Endothelial cell of umbilical vein (primary cell): ENCODE measurements around the gene PSMA3. TPM values are rescaled to one million over a fixed set of nuclear protein-coding genes. Genes with fewer than 3 reads are reported as not detected.

ENCODE experiments used
- BruUV-seq: library from RNA; stranded (reverse); fragments of 400-500 nt; replicated peaks from 2 replicates; lab custom pipeline; 2021; lab: Mats Ljungman, UMichigan
- CTCF ChIA-PET: fragments of 300-600, 350-600 bp; sonication (Branson Sonifier 250); formaldehyde crosslinking; loops from one replicate; lab custom pipeline; 2021; ENCODE audit warnings: antibody characterized with exemption, inconsistent platforms; lab: Charles Lee
- POLR2A ChIA-PET: fragments of 300-600, 350-600 bp; sonication (Branson Sonifier 250); formaldehyde crosslinking; loops from one replicate; lab custom pipeline; 2021; ENCODE audit warnings: antibody characterized with exemption, inconsistent platforms; lab: Charles Lee
- DNase-seq: peaks from one replicate; pipeline ENCODE4 v3.0.0-alpha.2; 2011; ENCODE audit warnings: low read depth, low spot score
- FAIRE-seq: peaks from 2 replicates; lab custom pipeline; 2011; peaks lifted over from hg19 to GRCh38; lab: Jason Lieb, UNC
- H2AFZ ChIP-seq: 2 replicates; pipeline ENCODE4 v1.6.0; 2012; ENCODE audit warnings: low read depth, low read length, control low read depth, inconsistent platforms
- H3K27ac ChIP-seq: 2 replicates; pipeline ENCODE4 v1.5.1; 2011; ENCODE audit warnings: low read depth, mild to moderate bottlenecking, control low read depth, low read length, moderate library complexity; ENCODE audit not compliant: insufficient read depth
- H3K27me3 ChIP-seq, 2 experiments: 2 replicates each; pipeline versions ENCODE4 v1.6.0 to v1.6.1; 2011; ENCODE audit warnings: low read length in 2 of 2, mixed read lengths in 1 of 2; ENCODE audit not compliant: control insufficient read depth in 2 of 2, insufficient read depth in 2 of 2
- H3K36me3 ChIP-seq, 2 experiments: 2 replicates in 1 of 2; 3 replicates in 1 of 2; pipeline ENCODE4 v1.5.1; 2011; ENCODE audit warnings: low read length in 2 of 2, mild to moderate bottlenecking in 1 of 2, moderate library complexity in 1 of 2; ENCODE audit not compliant: control insufficient read depth in 2 of 2, insufficient read depth in 2 of 2; ENCODE audit errors: extremely low read depth in 1 of 2
- H3K4me1 ChIP-seq: 3 replicates; pipeline ENCODE4 v1.5.1; 2011; ENCODE audit warnings: mild to moderate bottlenecking, low read length; ENCODE audit not compliant: control insufficient read depth, insufficient read depth; ENCODE audit errors: extremely low read depth
- H3K4me2 ChIP-seq: 2 replicates; pipeline ENCODE4 v1.6.1; 2011; ENCODE audit warnings: low read length, control low read depth, mixed read lengths; ENCODE audit not compliant: insufficient read depth
- H3K4me3 ChIP-seq, 3 experiments: fragments of 200-600 bp in 1 of 3; sonication (generic), shearing (Covaris generic) in 1 of 3; replicated peaks in 1 of 3; 2 replicates each; pipeline ENCODE4 v1.5.1; 2011 to 2016; ENCODE audit warnings: control low read depth in 3 of 3, low read length in 3 of 3, mild to moderate bottlenecking in 2 of 3, inconsistent platforms in 1 of 3, low read depth in 1 of 3, moderate library complexity in 1 of 3; ENCODE audit not compliant: insufficient read depth in 1 of 3
- H3K79me2 ChIP-seq: 2 replicates; pipeline ENCODE4 v1.6.0; 2012; ENCODE audit warnings: low read length, inconsistent platforms; ENCODE audit not compliant: control insufficient read depth, insufficient read depth
- H3K9ac ChIP-seq: replicated peaks from 2 replicates; pipeline ENCODE3; 2011; ENCODE audit warnings: low read length, control low read depth; ENCODE audit not compliant: insufficient read depth; ENCODE audit errors: extremely low read depth
- H3K9me1 ChIP-seq: replicated peaks from 3 replicates; pipeline ENCODE4 v1.6.0; 2011; ENCODE audit warnings: mild to moderate bottlenecking, low read length; ENCODE audit not compliant: control insufficient read depth, insufficient read depth; ENCODE audit errors: extremely low read depth
- H3K9me3 ChIP-seq: replicated peaks from 2 replicates; pipeline ENCODE4 v1.5.1; 2012; ENCODE audit warnings: low read length, inconsistent platforms; ENCODE audit not compliant: control insufficient read depth, insufficient read depth
- H4K20me1 ChIP-seq: replicated peaks from 2 replicates; pipeline ENCODE3; 2011; ENCODE audit warnings: mild to moderate bottlenecking, low read length; ENCODE audit not compliant: control insufficient read depth, insufficient read depth; ENCODE audit errors: extremely low read depth
- CTCF ChIP-seq, 2 donors: IDR thresholded peaks; 1 replicate in 1 of 2; 2 replicates in 1 of 2; pipeline ENCODE4 v1.5.1; 2011; ENCODE audit warnings: low read length in 2 of 2, mild to moderate bottlenecking in 2 of 2, moderate library complexity in 2 of 2, control low read depth in 1 of 2, inconsistent platforms in 1 of 2, low read depth in 1 of 2; ENCODE audit not compliant: insufficient read depth in 1 of 2; ENCODE audit errors: extremely low read depth in 1 of 2
- EZH2 ChIP-seq: IDR thresholded peaks from 2 replicates; pipeline ENCODE4 v1.6.1; 2012; ENCODE audit warnings: borderline replicate concordance, low read depth, mild to moderate bottlenecking, moderate library complexity, low read length, inconsistent platforms; ENCODE audit not compliant: severe bottlenecking
- FOS ChIP-seq: IDR thresholded peaks from 2 replicates; pipeline ENCODE4 v1.6.1; 2011; ENCODE audit warnings: mild to moderate bottlenecking, low read length, moderate library complexity, borderline replicate concordance; ENCODE audit not compliant: insufficient read depth
- GATA2 ChIP-seq: IDR thresholded peaks from 2 replicates; pipeline ENCODE4 v1.7.0; 2011; ENCODE audit warnings: low read depth, mild to moderate bottlenecking, moderate library complexity, mixed read lengths, low read length; ENCODE audit not compliant: insufficient read length, insufficient read depth
- JUN ChIP-seq: IDR thresholded peaks from 2 replicates; pipeline ENCODE4 v1.6.1; 2011; ENCODE audit warnings: borderline replicate concordance, low read depth; ENCODE audit not compliant: insufficient read length, insufficient read depth
- MAX ChIP-seq: IDR thresholded peaks from 2 replicates; pipeline ENCODE4 v1.6.1; 2011; ENCODE audit not compliant: insufficient read depth, insufficient read length
- MYC ChIP-seq: IDR thresholded peaks from one replicate; pipeline ENCODE4 v1.6.1; 2011; ENCODE audit warnings: mild to moderate bottlenecking, low read depth, low read length
- POLR2A ChIP-seq: IDR thresholded peaks from 2 replicates; pipeline ENCODE4 v1.6.1; 2012; ENCODE audit warnings: low read depth, mild to moderate bottlenecking, control low read depth, low read length
- POLR2AphosphoS5 ChIP-seq: IDR thresholded peaks from 2 replicates; pipeline ENCODE4 v1.6.1; 2012; ENCODE audit warnings: low read depth, mild to moderate bottlenecking, control low read depth, low read length, moderate library complexity; ENCODE audit not compliant: insufficient read depth
- dilution Hi-C: fragments of 300-500 bp; cut with MboI; formaldehyde crosslinking; loops from one replicate; pipeline ENCODE4 v1.15.0; 2019; ENCODE audit warnings: low sequenced_read_pairs; ENCODE audit not compliant: extremely low pct_ligation_motif_present
- intact Hi-C: fragments of 100-400 bp; cut with micrococcal nuclease; formaldehyde crosslinking; loops from one replicate; pipeline ENCODE4 v1.10.0; 2022
- polyA plus RNA-seq, 4 experiments: library from polyadenylated mRNA; depleted of rRNA in 3 of 4; stranded (reverse) in 3 of 4; unstranded in 1 of 4; fragments of >200 nt; gene quantifications; 2 replicates each; pipeline versions ENCODE4 v1.2.1 to v1.2.3, GENCODE V29; 2011 to 2012; ENCODE audit warnings: missing spikeins in 1 of 4
- total RNA-seq: library from RNA; stranded (reverse); gene quantifications from 2 replicates; pipeline ENCODE4 v1.2.3, GENCODE V29; 2021

Gene PSMA3
- total and polyA plus RNA-seq, 2 donors (not counting 3 experiments of a cell fraction or from before 2014, with no cell fraction given): 240 to 297 TPM

GRCh38 chr14:58238252-58239243 is 6.1 kb upstream of the PSMA3 start:
- no peak overlapping the region for H2AFZ ChIP-seq
- peak overlapping the region; percentile 97 for H3K4me2 ChIP-seq
- no peak overlapping the region for H3K27ac ChIP-seq
- no peaks in the 10 kb centered on the region for H3K79me2 ChIP-seq
- H3K27me3 ChIP-seq: no peaks in the 10 kb centered on the region
- FAIRE-seq: no peak
- intact Hi-C loops: loop anchor here (1.0 kb wide), 1 partner anchor 38 kb away; the partner anchor contains the start of gene ACTR10
- CTCF ChIA-PET: no interaction called here
- no TSS peak for BruUV-seq
- H3K4me1 ChIP-seq: peaks cover 6% of the 10 kb centered on the region
- DNase-seq: peak; percentile 6
- H3K36me3 ChIP-seq: peaks cover 0 to 2% of the 10 kb centered on the region in 2 experiments
- peak overlapping the region in 1 of 3 experiments; percentile 100 for H3K4me3 ChIP-seq
- TF ChIP-seq POLR2A (no peak), POLR2AphosphoS5 (no peak), GATA2 (no peak), JUN (no peak), FOS (no peak), MAX (no peak), MYC (no peak), CTCF (IDR thresholded peaks at IDR 0.05; ENCODE audit: extremely low read depth in 1 of 2, insufficient read depth in 1 of 2, low read depth in 1 of 2, low read length in 2 of 2) (no peak), EZH2 (no peak)
- POLR2A ChIA-PET: no interaction called here
- dilution Hi-C loops: no loop called here
- no peaks in the 10 kb centered on the region for H3K9me1 ChIP-seq
- no peaks in the 10 kb centered on the region for H3K9me3 ChIP-seq
- H3K9ac ChIP-seq: no peak overlapping the region
- no peaks in the 10 kb centered on the region for H4K20me1 ChIP-seq
